Parathyroid adenoma (tissue), 2 donors: Measurements from ENCODE around the gene ADCY4.
"Not testable (repeated sequence)": the region's sequence is repeated elsewhere in the genome, so short reads cannot be mapped to it uniquely, and the experiment has no call there.

ENCODE experiments used
- H2AFZ ChIP-seq: fragments of 300-600 bp; sonication (generic); one replicate; pipeline ENCODE4 v1.7.0; 2017; ENCODE audit warnings: antibody characterized with exemption, mild to moderate bottlenecking
- H3K27ac ChIP-seq: fragments of 300-600 bp; sonication (generic); one replicate; pipeline ENCODE4 v1.7.0; 2017
- H3K27me3 ChIP-seq: fragments of 300-600 bp; sonication (generic); one replicate; pipeline ENCODE4 v1.7.0; 2017; ENCODE audit warnings: low read length; ENCODE audit not compliant: control insufficient read depth, insufficient read depth
- H3K36me3 ChIP-seq: fragments of 300-600 bp; sonication (generic); one replicate; pipeline ENCODE4 v1.7.0; 2017; ENCODE audit warnings: low read length; ENCODE audit not compliant: control insufficient read depth, insufficient read depth
- H3K4me1 ChIP-seq: fragments of 300-600 bp; sonication (generic); one replicate; pipeline ENCODE4 v1.7.0; 2017; ENCODE audit warnings: control low read depth
- H3K4me2 ChIP-seq: fragments of 300-600 bp; sonication (generic); one replicate; pipeline ENCODE4 v1.7.0; 2017; ENCODE audit warnings: low read length
- H3K4me3 ChIP-seq: fragments of 300-600 bp; sonication (generic); one replicate; pipeline ENCODE4 v1.7.0; 2017; ENCODE audit warnings: low read depth, low read length
- H3K79me2 ChIP-seq: fragments of 300-600 bp; sonication (generic); one replicate; pipeline ENCODE4 v1.7.0; 2017; ENCODE audit warnings: control low read depth
- H3K9ac ChIP-seq: fragments of 300-600 bp; sonication (generic); one replicate; pipeline ENCODE4 v1.7.0; 2017; ENCODE audit warnings: mild to moderate bottlenecking
- H3K9me3 ChIP-seq: fragments of 300-600 bp; sonication (generic); one replicate; pipeline ENCODE4 v1.7.0; 2017; ENCODE audit warnings: low read length; ENCODE audit not compliant: control insufficient read depth
- TF ChIP-seq, protein P1 (sequence below): fragments of 300-600 bp; sonication (generic); IDR thresholded peaks from one replicate; pipeline ENCODE4 v1.7.0; 2017; ENCODE audit warnings: antibody characterized with exemption, mild to moderate bottlenecking
- donor health status: primary hyperparathyroidism.

The ADCY4 gene

GRCh38 chr14:24356208-24356607, 21.3 kb upstream of the ADCY4 start:
- H3K4me3 ChIP-seq = no peak overlapping the region
- H3K79me2 ChIP-seq = no peaks in the 10 kb centered on the region
- no peaks in the 10 kb centered on the region for H3K27me3 ChIP-seq
- no peak overlapping the region for H3K4me2 ChIP-seq
- H3K27ac ChIP-seq = no peak overlapping the region
- H3K9ac ChIP-seq = no peak overlapping the region
- H3K36me3 ChIP-seq = no peaks in the 10 kb centered on the region
- H3K9me3 ChIP-seq = no peaks in the 10 kb centered on the region
- TF ChIP-seq, protein P1, sequence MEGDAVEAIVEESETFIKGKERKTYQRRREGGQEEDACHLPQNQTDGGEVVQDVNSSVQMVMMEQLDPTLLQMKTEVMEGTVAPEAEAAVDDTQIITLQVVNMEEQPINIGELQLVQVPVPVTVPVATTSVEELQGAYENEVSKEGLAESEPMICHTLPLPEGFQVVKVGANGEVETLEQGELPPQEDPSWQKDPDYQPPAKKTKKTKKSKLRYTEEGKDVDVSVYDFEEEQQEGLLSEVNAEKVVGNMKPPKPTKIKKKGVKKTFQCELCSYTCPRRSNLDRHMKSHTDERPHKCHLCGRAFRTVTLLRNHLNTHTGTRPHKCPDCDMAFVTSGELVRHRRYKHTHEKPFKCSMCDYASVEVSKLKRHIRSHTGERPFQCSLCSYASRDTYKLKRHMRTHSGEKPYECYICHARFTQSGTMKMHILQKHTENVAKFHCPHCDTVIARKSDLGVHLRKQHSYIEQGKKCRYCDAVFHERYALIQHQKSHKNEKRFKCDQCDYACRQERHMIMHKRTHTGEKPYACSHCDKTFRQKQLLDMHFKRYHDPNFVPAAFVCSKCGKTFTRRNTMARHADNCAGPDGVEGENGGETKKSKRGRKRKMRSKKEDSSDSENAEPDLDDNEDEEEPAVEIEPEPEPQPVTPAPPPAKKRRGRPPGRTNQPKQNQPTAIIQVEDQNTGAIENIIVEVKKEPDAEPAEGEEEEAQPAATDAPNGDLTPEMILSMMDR = no peak
- no peak overlapping the region for H2AFZ ChIP-seq
- H3K4me1 ChIP-seq = no peaks in the 10 kb centered on the region

GRCh38 chr14:24355009-24355408, 20.1 kb upstream of the ADCY4 start:
- no peak overlapping the region for H3K27ac ChIP-seq
- H3K27me3 ChIP-seq = no peaks in the 10 kb centered on the region
- no peaks in the 10 kb centered on the region for H3K36me3 ChIP-seq
- H3K9ac ChIP-seq = no peak overlapping the region
- no peaks in the 10 kb centered on the region for H3K9me3 ChIP-seq
- H3K4me3 ChIP-seq = no peak overlapping the region
- H3K79me2 ChIP-seq = no peaks in the 10 kb centered on the region
- H3K4me1 ChIP-seq = no peaks in the 10 kb centered on the region
- TF ChIP-seq, protein P1 = no peak
- H2AFZ ChIP-seq = no peak overlapping the region
- no peak overlapping the region for H3K4me2 ChIP-seq

GRCh38 chr14:24354482-24354825, 19.6 kb upstream of the ADCY4 start:
- not testable (repeated sequence) for H3K27ac ChIP-seq, H3K36me3 ChIP-seq, H3K4me2 ChIP-seq, H3K79me2 ChIP-seq, H3K4me3 ChIP-seq, H3K27me3 ChIP-seq, H3K4me1 ChIP-seq, H2AFZ ChIP-seq, H3K9me3 ChIP-seq, H3K9ac ChIP-seq

GRCh38 chr14:24353559-24354481, 18.9 kb upstream of the ADCY4 start:
- Histone ChIP-seq H3K4me1 (no peaks in the 10 kb centered on the region), H3K27me3 (no peaks in the 10 kb centered on the region), H3K9ac (no peak overlapping the region), H3K27ac (no peak overlapping the region), H3K36me3 (no peaks in the 10 kb centered on the region), H2AFZ (no peak overlapping the region), H3K9me3 (no peaks in the 10 kb centered on the region), H3K79me2 (no peaks in the 10 kb centered on the region), H3K4me3 (no peak overlapping the region), H3K4me2 (no peak overlapping the region)
- TF ChIP-seq, protein P1 = no peak

DNA sequence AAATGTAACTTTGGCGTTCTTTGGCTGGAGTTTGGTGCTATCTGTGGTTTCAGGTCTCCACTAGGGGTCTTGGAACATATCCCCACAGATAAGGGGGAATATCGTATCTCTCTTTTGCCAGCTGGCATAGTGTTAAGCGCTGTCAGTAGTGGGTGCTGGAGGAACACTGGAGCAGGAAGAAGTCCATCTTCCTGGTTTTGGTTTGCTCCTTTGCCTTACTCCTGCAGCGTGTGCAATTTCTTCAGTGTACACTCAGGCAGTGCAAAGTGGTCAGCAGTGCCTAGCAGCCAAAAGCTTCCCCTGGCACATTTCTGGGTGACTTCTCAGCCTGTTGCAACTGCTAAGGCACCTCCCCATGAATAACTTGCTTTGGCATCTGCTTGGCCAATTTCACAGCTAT, 16.6 kb upstream of the ADCY4 start:
- H3K4me1 ChIP-seq = no peaks in the 10 kb centered on the region
- no peaks in the 10 kb centered on the region for H3K79me2 ChIP-seq
- H3K9me3 ChIP-seq = no peaks in the 10 kb centered on the region
- no peak overlapping the region for H3K9ac ChIP-seq
- H3K4me2 ChIP-seq = no peak overlapping the region
- TF ChIP-seq, protein P1 = no peak
- no peak overlapping the region for H2AFZ ChIP-seq
- H3K4me3 ChIP-seq = no peak overlapping the region
- H3K27me3 ChIP-seq = no peaks in the 10 kb centered on the region
- H3K36me3 ChIP-seq = no peaks in the 10 kb centered on the region
- H3K27ac ChIP-seq = no peak overlapping the region
